ENCODE data around the gene CGB8. TPM values are rescaled to one million over a fixed set of nuclear protein-coding genes. Genes with fewer than 3 reads are reported as not detected.

Gene CGB8
- total and polyA plus RNA-seq, 2 experiments from 2014 or later = 0.50 to 0.53 TPM

GRCh38 chr19:49061445-49061844 lies 12.5 kb upstream of the CGB8 start:
- 90% methylated on average over 24 of the region's 25 CpGs for WGBS (ENCODE audit: low lambda C conversion rate, missing lambda C conversion rate)
- no peak for DNase-seq (ENCODE audit: low spot score)
- Histone ChIP-seq H3K4me3 (no peak overlapping the region), H3K79me2 (no peaks in the 10 kb centered on the region), H2AFZ (no peak overlapping the region), H3K4me1 (ENCODE audit: insufficient read depth) (peaks cover 20% of the 10 kb centered on the region), H3K4me2 (no peak overlapping the region), H3K9me3 (ENCODE audit: low read depth) (no peaks in the 10 kb centered on the region), H3K36me3 (replicated peaks; ENCODE audit: insufficient read depth, low read depth) (no peaks in the 10 kb centered on the region), H3K27ac (no peak overlapping the region), H3K9me2 (replicated peaks; ENCODE audit: insufficient read depth) (no peaks in the 10 kb centered on the region), H3K27me3 (peaks cover 12% of the 10 kb centered on the region), H4K20me1 (ENCODE audit: insufficient read depth, poor library complexity, severe bottlenecking) (no peaks in the 10 kb centered on the region)
- TF ChIP-seq, protein P1, sequence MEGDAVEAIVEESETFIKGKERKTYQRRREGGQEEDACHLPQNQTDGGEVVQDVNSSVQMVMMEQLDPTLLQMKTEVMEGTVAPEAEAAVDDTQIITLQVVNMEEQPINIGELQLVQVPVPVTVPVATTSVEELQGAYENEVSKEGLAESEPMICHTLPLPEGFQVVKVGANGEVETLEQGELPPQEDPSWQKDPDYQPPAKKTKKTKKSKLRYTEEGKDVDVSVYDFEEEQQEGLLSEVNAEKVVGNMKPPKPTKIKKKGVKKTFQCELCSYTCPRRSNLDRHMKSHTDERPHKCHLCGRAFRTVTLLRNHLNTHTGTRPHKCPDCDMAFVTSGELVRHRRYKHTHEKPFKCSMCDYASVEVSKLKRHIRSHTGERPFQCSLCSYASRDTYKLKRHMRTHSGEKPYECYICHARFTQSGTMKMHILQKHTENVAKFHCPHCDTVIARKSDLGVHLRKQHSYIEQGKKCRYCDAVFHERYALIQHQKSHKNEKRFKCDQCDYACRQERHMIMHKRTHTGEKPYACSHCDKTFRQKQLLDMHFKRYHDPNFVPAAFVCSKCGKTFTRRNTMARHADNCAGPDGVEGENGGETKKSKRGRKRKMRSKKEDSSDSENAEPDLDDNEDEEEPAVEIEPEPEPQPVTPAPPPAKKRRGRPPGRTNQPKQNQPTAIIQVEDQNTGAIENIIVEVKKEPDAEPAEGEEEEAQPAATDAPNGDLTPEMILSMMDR (IDR thresholded peaks at IDR 0.05; ENCODE audit: poor library complexity) = no peak
- TF ChIP-seq EZH2phosphoT487 (IDR thresholded peaks at IDR 0.05; ENCODE audit: low read depth, severe bottlenecking, unreplicated experiment) (no peak), EZH2 (IDR thresholded peaks at IDR 0.05; ENCODE audit: borderline replicate concordance) (no peak)

- TF ChIP-seq EZH2 (IDR thresholded peaks at IDR 0.05; ENCODE audit: borderline replicate concordance) (no peak), EZH2phosphoT487 (IDR thresholded peaks at IDR 0.05; ENCODE audit: low read depth, severe bottlenecking, unreplicated experiment) (no peak)
- TF ChIP-seq, protein P1 (IDR thresholded peaks at IDR 0.05; ENCODE audit: poor library complexity) = no peak
Observed at GRCh38 chr19:49061000-49061399, 12.1 kb upstream of the CGB8 start.

GRCh38 chr19:49059053-49059452 lies 10.1 kb upstream of the CGB8 start:
- TF ChIP-seq EZH2 (IDR thresholded peaks at IDR 0.05; ENCODE audit: borderline replicate concordance) = no peak
- TF ChIP-seq, protein P1 (IDR thresholded peaks at IDR 0.05; ENCODE audit: poor library complexity) = no peak
- no peak overlapping the region for H3K4me3 ChIP-seq
- H3K9me3 ChIP-seq (ENCODE audit: low read depth) = no peaks in the 10 kb centered on the region
- H4K20me1 ChIP-seq (ENCODE audit: insufficient read depth, poor library complexity, severe bottlenecking) = no peaks in the 10 kb centered on the region
- H3K79me2 ChIP-seq = no peaks in the 10 kb centered on the region
- peaks cover 9% of the 10 kb centered on the region for H3K27me3 ChIP-seq
- H3K27ac ChIP-seq = no peak overlapping the region
- no peak overlapping the region for H3K4me2 ChIP-seq
- WGBS (ENCODE audit: low lambda C conversion rate, missing lambda C conversion rate) = 60% methylated on average over 9 of the region's 9 CpGs
- H2AFZ ChIP-seq = no peak overlapping the region
- H3K4me1 ChIP-seq (ENCODE audit: insufficient read depth) = peaks cover 17% of the 10 kb centered on the region
- H3K9me2 ChIP-seq (replicated peaks; ENCODE audit: insufficient read depth) = no peaks in the 10 kb centered on the region
- no peaks in the 10 kb centered on the region for H3K36me3 ChIP-seq (replicated peaks; ENCODE audit: insufficient read depth, low read depth)
- DNase-seq (ENCODE audit: low spot score) = no peak

More at GRCh38 chr19:49061000-49061399, 12.1 kb upstream of the CGB8 start:
- 100% methylated on average over 2 of the region's 2 CpGs for WGBS (ENCODE audit: low lambda C conversion rate, missing lambda C conversion rate)
- no peak overlapping the region for H3K4me2 ChIP-seq
- no peaks in the 10 kb centered on the region for H4K20me1 ChIP-seq (ENCODE audit: insufficient read depth, poor library complexity, severe bottlenecking)
- H3K9me2 ChIP-seq (replicated peaks; ENCODE audit: insufficient read depth) = no peaks in the 10 kb centered on the region
- H3K79me2 ChIP-seq = no peaks in the 10 kb centered on the region
- peaks cover 13% of the 10 kb centered on the region for H3K27me3 ChIP-seq
- peaks cover 24% of the 10 kb centered on the region for H3K4me1 ChIP-seq (ENCODE audit: insufficient read depth)
- no peaks in the 10 kb centered on the region for H3K36me3 ChIP-seq (replicated peaks; ENCODE audit: insufficient read depth, low read depth)
- H2AFZ ChIP-seq = no peak overlapping the region
- no peak overlapping the region for H3K4me3 ChIP-seq
- no peak overlapping the region for H3K27ac ChIP-seq
- no peaks in the 10 kb centered on the region for H3K9me3 ChIP-seq (ENCODE audit: low read depth)
- no peak for DNase-seq (ENCODE audit: low spot score)

- TF ChIP-seq, protein P1 (IDR thresholded peaks at IDR 0.05; ENCODE audit: poor library complexity) = no peak
- TF ChIP-seq EZH2 (IDR thresholded peaks at IDR 0.05; ENCODE audit: borderline replicate concordance) = no peak
- no peak for TF ChIP-seq EZH2phosphoT487 (IDR thresholded peaks at IDR 0.05; ENCODE audit: low read depth, severe bottlenecking, unreplicated experiment)
- no peak overlapping the region for H3K4me2 ChIP-seq
- DNase-seq (ENCODE audit: low spot score) = no peak
Observed at GRCh38 chr19:49058562-49058961, 9.7 kb upstream of the CGB8 start.

More at GRCh38 chr19:49058562-49058961, 9.7 kb upstream of the CGB8 start:
- 76% methylated on average over 4 of the region's 10 CpGs for WGBS (ENCODE audit: low lambda C conversion rate, missing lambda C conversion rate)
- Histone ChIP-seq H3K9me2 (replicated peaks; ENCODE audit: insufficient read depth) (no peaks in the 10 kb centered on the region), H3K27ac (no peak overlapping the region), H3K4me1 (ENCODE audit: insufficient read depth) (peaks cover 17% of the 10 kb centered on the region), H4K20me1 (ENCODE audit: insufficient read depth, poor library complexity, severe bottlenecking) (no peaks in the 10 kb centered on the region), H3K27me3 (peaks cover 9% of the 10 kb centered on the region), H3K9me3 (ENCODE audit: low read depth) (no peaks in the 10 kb centered on the region), H3K36me3 (replicated peaks; ENCODE audit: insufficient read depth, low read depth) (no peaks in the 10 kb centered on the region), H3K79me2 (no peaks in the 10 kb centered on the region), H2AFZ (no peak overlapping the region), H3K4me3 (no peak overlapping the region)

Data from hepatocyte (in vitro differentiated cells).